ENCODE results near the gene FAM3C.

DNA sequence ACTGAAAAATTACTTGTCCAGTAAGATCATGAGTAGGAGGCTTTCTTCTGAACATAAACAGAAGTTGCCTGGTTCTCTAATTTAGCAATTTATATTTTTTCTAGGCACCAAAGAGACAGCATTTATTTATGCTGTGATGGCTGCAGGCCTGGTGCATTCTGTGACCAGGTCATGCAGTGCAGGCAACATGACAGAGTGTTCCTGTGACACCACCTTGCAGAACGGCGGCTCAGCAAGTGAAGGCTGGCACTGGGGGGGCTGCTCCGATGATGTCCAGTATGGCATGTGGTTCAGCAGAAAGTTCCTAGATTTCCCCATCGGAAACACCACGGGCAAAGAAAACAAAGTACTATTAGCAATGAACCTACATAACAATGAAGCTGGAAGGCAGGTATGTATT lies 64.5 kb downstream of the FAM3C start:
- TF ChIP-seq, protein P1, sequence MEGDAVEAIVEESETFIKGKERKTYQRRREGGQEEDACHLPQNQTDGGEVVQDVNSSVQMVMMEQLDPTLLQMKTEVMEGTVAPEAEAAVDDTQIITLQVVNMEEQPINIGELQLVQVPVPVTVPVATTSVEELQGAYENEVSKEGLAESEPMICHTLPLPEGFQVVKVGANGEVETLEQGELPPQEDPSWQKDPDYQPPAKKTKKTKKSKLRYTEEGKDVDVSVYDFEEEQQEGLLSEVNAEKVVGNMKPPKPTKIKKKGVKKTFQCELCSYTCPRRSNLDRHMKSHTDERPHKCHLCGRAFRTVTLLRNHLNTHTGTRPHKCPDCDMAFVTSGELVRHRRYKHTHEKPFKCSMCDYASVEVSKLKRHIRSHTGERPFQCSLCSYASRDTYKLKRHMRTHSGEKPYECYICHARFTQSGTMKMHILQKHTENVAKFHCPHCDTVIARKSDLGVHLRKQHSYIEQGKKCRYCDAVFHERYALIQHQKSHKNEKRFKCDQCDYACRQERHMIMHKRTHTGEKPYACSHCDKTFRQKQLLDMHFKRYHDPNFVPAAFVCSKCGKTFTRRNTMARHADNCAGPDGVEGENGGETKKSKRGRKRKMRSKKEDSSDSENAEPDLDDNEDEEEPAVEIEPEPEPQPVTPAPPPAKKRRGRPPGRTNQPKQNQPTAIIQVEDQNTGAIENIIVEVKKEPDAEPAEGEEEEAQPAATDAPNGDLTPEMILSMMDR (IDR thresholded peaks at IDR 0.05; ENCODE audit: low read depth, low read length, poor library complexity, severe bottlenecking) = no peak
- TF ChIP-seq EZH2phosphoT487 (IDR thresholded peaks at IDR 0.05; ENCODE audit: borderline replicate concordance, low read length) = no peak; the same call in 1 of the 2 replicates

Measured in DOHH2 (cell line).